SK-N-SH (cell line): Measurements from ENCODE around the gene LRRC15. TPM values are rescaled to one million over a fixed set of nuclear protein-coding genes. Genes with fewer than 3 reads are reported as not detected.
A peak's percentile ranks its signal among the peaks of the same experiment; 100 is the strongest.

Source experiments
- CTCF ChIA-PET: fragments of 300-600, 350-600 bp; formaldehyde crosslinking; extraction: SDS; loops from one replicate; lab custom pipeline; 2021; lab: Yijun Ruan, JAX
- POLR2A ChIA-PET: fragments of 350-600 bp; sonication (Branson Sonifier 250); formaldehyde crosslinking; extraction: SDS; loops from one replicate; lab custom pipeline; 2020; ENCODE audit warnings: antibody characterized with exemption, inconsistent platforms; lab: Yijun Ruan, JAX
- DNase-seq: peaks from one replicate; pipeline ENCODE4 v3.0.0; 2012
- H2AFZ ChIP-seq: fragments of 200-600 bp; sonication (generic); 2 replicates; pipeline ENCODE4 v1.8.1; 2016; ENCODE audit warnings: antibody characterized with exemption, mild to moderate bottlenecking, low read depth
- H3F3A ChIP-seq: fragments of 200-600 bp; sonication (generic); replicated peaks from 2 replicates; pipeline ENCODE3; 2016; ENCODE audit warnings: antibody characterized with exemption, mild to moderate bottlenecking; ENCODE audit not compliant: insufficient read depth
- H3K27ac ChIP-seq, 2 experiments: fragments of 200-500 bp in 1 of 2; fragments of 200-600 bp in 1 of 2; sonication (Bioruptor generic) in 1 of 2; sonication (generic), shearing (Covaris generic) in 1 of 2; 2 replicates each; pipeline versions ENCODE4 v1.5.1 to v1.6.1; 2014 to 2016; ENCODE audit warnings: low read depth in 2 of 2, inconsistent platforms in 1 of 2, low read length in 1 of 2, mild to moderate bottlenecking in 1 of 2, mixed read lengths in 1 of 2
- H3K27me3 ChIP-seq: fragments of 200-600 bp; sonication (generic), shearing (Covaris generic); 2 replicates; pipeline ENCODE4 v1.6.1; 2016; ENCODE audit warnings: mixed run types; ENCODE audit not compliant: insufficient read depth
- H3K36me3 ChIP-seq, 2 experiments: fragments of 200-500 bp in 1 of 2; fragments of 200-600 bp in 1 of 2; sonication (Bioruptor generic) in 1 of 2; sonication (generic) in 1 of 2; replicated peaks in 1 of 2; 2 replicates each; pipeline versions ENCODE3 to v1.5.1; 2014 to 2016; ENCODE audit warnings: low read length in 1 of 2, mild to moderate bottlenecking in 1 of 2; ENCODE audit not compliant: insufficient read depth in 2 of 2, control insufficient read depth in 1 of 2
- H3K4me1 ChIP-seq, 2 experiments: fragments of 200-500 bp in 1 of 2; fragments of 200-600 bp in 1 of 2; sonication (Bioruptor generic) in 1 of 2; sonication (generic), shearing (Covaris generic) in 1 of 2; 2 replicates each; pipeline versions ENCODE4 v1.5.1 to v1.6.1; 2014 to 2016; ENCODE audit warnings: low read depth in 1 of 2, low read length in 1 of 2, mixed run types in 1 of 2; ENCODE audit not compliant: insufficient read depth in 2 of 2, control insufficient read depth in 1 of 2
- H3K4me2 ChIP-seq: fragments of 200-600 bp; sonication (generic), shearing (Covaris generic); 2 replicates; pipeline ENCODE4 v1.6.1; 2017; ENCODE audit warnings: mixed run types
- H3K4me3 ChIP-seq, 2 experiments: fragments of 200-500 bp in 1 of 2; fragments of 200-600 bp in 1 of 2; sonication (Bioruptor generic) in 1 of 2; sonication (generic), shearing (Covaris generic) in 1 of 2; 2 replicates each; pipeline versions ENCODE4 v1.5.1 to v1.8.1; 2014 to 2016; ENCODE audit warnings: low read depth in 2 of 2, inconsistent platforms in 1 of 2, low read length in 1 of 2, mild to moderate bottlenecking in 1 of 2, mixed read lengths in 1 of 2, moderate library complexity in 1 of 2
- H3K79me2 ChIP-seq: fragments of 200-600 bp; sonication (generic); 2 replicates; pipeline ENCODE4 v1.8.1; 2017; ENCODE audit warnings: mild to moderate bottlenecking; ENCODE audit not compliant: insufficient read depth
- H3K9ac ChIP-seq: fragments of 200-600 bp; sonication (generic); 2 replicates; pipeline ENCODE4 v1.6.1; 2017; ENCODE audit warnings: mixed run types
- H3K9me2 ChIP-seq: fragments of 200-600 bp; sonication (generic); 2 replicates; pipeline ENCODE4 v1.6.1; 2017; ENCODE audit warnings: mixed run types
- H3K9me3 ChIP-seq: fragments of 200-600 bp; sonication (generic); 2 replicates; pipeline ENCODE4 v1.6.1; 2017; ENCODE audit warnings: mixed run types, mild to moderate bottlenecking, moderate library complexity
- H4K20me1 ChIP-seq: fragments of 200-600 bp; sonication (generic); 2 replicates; pipeline ENCODE4 v1.6.1; 2017; ENCODE audit warnings: mild to moderate bottlenecking, mixed run types; ENCODE audit not compliant: insufficient read depth
- CHD2 ChIP-seq: fragments of 150-350 bp; IDR thresholded peaks from 2 replicates; pipeline ENCODE4 v1.6.1; 2018; ENCODE audit warnings: low read length; ENCODE audit not compliant: partially characterized antibody
- ELF1 ChIP-seq: IDR thresholded peaks from 2 replicates; pipeline ENCODE4 v1.4.0; 2012
- EP300 ChIP-seq, 2 experiments: IDR thresholded peaks; 2 replicates each; pipeline versions ENCODE4 v1.4.0 to v1.6.1; 2012; ENCODE audit warnings: borderline replicate concordance in 1 of 2, low read depth in 1 of 2, low read length in 1 of 2
- EZH2phosphoT487 ChIP-seq: fragments of 200-600 bp; sonication (generic); IDR thresholded peaks from 2 replicates; pipeline ENCODE4 v1.6.1; 2017; ENCODE audit warnings: low read depth, mixed run types, mild to moderate bottlenecking, antibody characterized with exemption, moderate library complexity, borderline replicate concordance
- FOXJ3 ChIP-seq: sonication (generic); formaldehyde crosslinking; IDR thresholded peaks from 2 replicates; pipeline ENCODE4 v1.5.1; 2020; ENCODE audit warnings: mild to moderate bottlenecking, missing genetic modification reagents
- FOXM1 ChIP-seq: IDR thresholded peaks from 2 replicates; pipeline ENCODE4 v1.4.0; 2012; ENCODE audit warnings: low read depth, mild to moderate bottlenecking
- MXI1 ChIP-seq: IDR thresholded peaks from 2 replicates; pipeline ENCODE4 v1.6.1; 2012; ENCODE audit warnings: mild to moderate bottlenecking, low read depth, low read length, improper control_type of control experiment
- NFIC ChIP-seq: IDR thresholded peaks from 2 replicates; pipeline ENCODE4 v1.4.0; 2012; ENCODE audit warnings: borderline replicate concordance
- NRF1 ChIP-seq: IDR thresholded peaks from 2 replicates; pipeline ENCODE4 v1.6.1; 2012; ENCODE audit warnings: low read depth, mild to moderate bottlenecking, low read length
- POLR2AphosphoS5 ChIP-seq: IDR thresholded peaks from 2 replicates; pipeline ENCODE4 v1.6.1; 2012; ENCODE audit warnings: low read depth, low read length
- RAD21 ChIP-seq: IDR thresholded peaks from 2 replicates; pipeline ENCODE4 v1.6.1; 2012; ENCODE audit warnings: mild to moderate bottlenecking, low read length
- RCOR1 ChIP-seq: fragments of 150-350 bp; IDR thresholded peaks from 2 replicates; pipeline ENCODE4 v1.6.1; 2017; ENCODE audit warnings: antibody characterized with exemption, low read length
- RFX5 ChIP-seq: IDR thresholded peaks from 2 replicates; pipeline ENCODE4 v1.6.1; 2012; ENCODE audit warnings: mild to moderate bottlenecking, improper control_type of control experiment, low read length
- RXRA ChIP-seq: IDR thresholded peaks from 2 replicates; pipeline ENCODE4 v1.4.0; 2012; ENCODE audit warnings: low read depth, mild to moderate bottlenecking, borderline replicate concordance
- SMC3 ChIP-seq: IDR thresholded peaks from 2 replicates; pipeline ENCODE4 v1.6.1; 2012; ENCODE audit warnings: low read depth, low read length, improper control_type of control experiment
- TAF1 ChIP-seq: IDR thresholded peaks from 2 replicates; pipeline ENCODE4 v1.6.1; 2012; ENCODE audit warnings: low read depth, mild to moderate bottlenecking, low read length, moderate library complexity, borderline replicate concordance
- TCF12 ChIP-seq: IDR thresholded peaks from 2 replicates; pipeline ENCODE4 v1.4.0; 2012
- TEAD4 ChIP-seq: IDR thresholded peaks from 2 replicates; pipeline ENCODE4 v1.4.0; 2012; ENCODE audit warnings: mild to moderate bottlenecking, borderline replicate concordance; ENCODE audit not compliant: insufficient read depth
- WGBS: methylation state at CpG from one replicate; pipeline ENCODE4 v1.1.6; 2017; ENCODE audit warnings: low lambda C conversion rate; 5-methylcytosine and 5-hydroxymethylcytosine counted together
- polyA plus RNA-seq, 3 experiments: library from polyadenylated mRNA; depleted of rRNA; stranded (reverse); fragments of >200 nt; gene quantifications; 2 replicates each; pipeline ENCODE4 v1.2.3, GENCODE V29; 2012
- TF ChIP-seq, protein P1 (sequence below): fragments of 200-600 bp; sonication (generic); IDR thresholded peaks from 2 replicates; pipeline ENCODE4 v1.6.1; 2017; ENCODE audit warnings: antibody characterized with exemption, mild to moderate bottlenecking, moderate library complexity
- TF ChIP-seq, protein P2 (sequence below): IDR thresholded peaks from 2 replicates; pipeline ENCODE4 v1.4.0; 2012; ENCODE audit warnings: low read depth
- TF ChIP-seq, protein P3 (sequence below): IDR thresholded peaks from 2 replicates; pipeline ENCODE4; 2012

The LRRC15 gene
- polyA plus RNA-seq, 1 of the 3 experiments (the other 2 are of a cell fraction): 0.02 TPM

DNA sequence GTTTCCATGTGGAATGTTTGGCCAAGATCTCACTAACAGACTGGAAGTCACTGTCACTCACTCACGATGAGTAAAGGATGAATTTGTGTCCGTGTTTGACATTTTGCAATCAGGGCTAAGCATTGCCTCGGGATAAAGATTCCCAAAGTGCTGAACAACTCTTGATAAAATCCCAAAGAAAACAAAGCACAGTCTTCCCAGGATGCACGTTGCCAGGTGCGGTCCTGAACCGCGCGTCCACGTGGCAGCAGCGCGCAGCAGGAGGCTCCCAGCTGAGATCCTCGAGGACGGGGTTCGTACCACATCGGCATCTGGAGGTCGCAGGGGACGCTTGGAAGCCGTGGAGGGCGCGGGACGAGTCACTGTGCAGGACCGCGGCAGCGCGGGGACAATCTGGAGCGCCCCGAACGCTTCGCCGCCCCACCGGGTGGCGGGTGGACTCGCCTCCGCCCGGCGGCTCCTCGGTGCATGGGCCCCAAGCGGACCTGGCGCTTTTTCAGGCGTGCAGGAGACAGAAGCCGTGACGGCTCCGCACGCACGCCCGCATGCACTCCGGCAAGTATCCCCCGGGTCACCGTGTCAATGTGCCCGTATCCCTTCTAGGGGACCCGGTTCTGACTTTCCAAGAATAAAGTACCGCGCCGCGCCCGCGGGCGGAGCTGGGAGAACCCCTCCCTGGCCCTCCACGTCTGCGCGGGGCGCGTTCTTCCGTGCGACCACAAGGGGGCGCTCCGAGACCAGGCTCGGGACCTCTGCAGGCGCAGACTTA lies 36.1 kb downstream of the LRRC15 start:
- Histone ChIP-seq H3K79me2 (no peaks in the 10 kb centered on the region), H3K27me3 (no peaks in the 10 kb centered on the region), H3K9me3 (no peaks in the 10 kb centered on the region), H3K4me1 (peaks cover 5 to 35% of the 10 kb centered on the region in 2 experiments; a peak in 2 of 4 replicates), H3K4me3 (peak overlapping the region; percentile 53 to 59), H3K9me2 (no peaks in the 10 kb centered on the region), H4K20me1 (no peaks in the 10 kb centered on the region), H3K36me3 (no peaks in the 10 kb centered on the region), H3K27ac (no peak overlapping the region), H3F3A (peaks cover 5% of the 10 kb centered on the region), H3K4me2 (peak overlapping the region; percentile 78; the same call in 1 of the 2 replicates), H2AFZ (peak overlapping the region; percentile 87), H3K9ac (no peak overlapping the region)
- TF ChIP-seq, protein P1, sequence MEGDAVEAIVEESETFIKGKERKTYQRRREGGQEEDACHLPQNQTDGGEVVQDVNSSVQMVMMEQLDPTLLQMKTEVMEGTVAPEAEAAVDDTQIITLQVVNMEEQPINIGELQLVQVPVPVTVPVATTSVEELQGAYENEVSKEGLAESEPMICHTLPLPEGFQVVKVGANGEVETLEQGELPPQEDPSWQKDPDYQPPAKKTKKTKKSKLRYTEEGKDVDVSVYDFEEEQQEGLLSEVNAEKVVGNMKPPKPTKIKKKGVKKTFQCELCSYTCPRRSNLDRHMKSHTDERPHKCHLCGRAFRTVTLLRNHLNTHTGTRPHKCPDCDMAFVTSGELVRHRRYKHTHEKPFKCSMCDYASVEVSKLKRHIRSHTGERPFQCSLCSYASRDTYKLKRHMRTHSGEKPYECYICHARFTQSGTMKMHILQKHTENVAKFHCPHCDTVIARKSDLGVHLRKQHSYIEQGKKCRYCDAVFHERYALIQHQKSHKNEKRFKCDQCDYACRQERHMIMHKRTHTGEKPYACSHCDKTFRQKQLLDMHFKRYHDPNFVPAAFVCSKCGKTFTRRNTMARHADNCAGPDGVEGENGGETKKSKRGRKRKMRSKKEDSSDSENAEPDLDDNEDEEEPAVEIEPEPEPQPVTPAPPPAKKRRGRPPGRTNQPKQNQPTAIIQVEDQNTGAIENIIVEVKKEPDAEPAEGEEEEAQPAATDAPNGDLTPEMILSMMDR: peak; percentile 95
- TF ChIP-seq CHD2 (peak; percentile 19), NRF1 (peak; percentile 47), RAD21 (peak; percentile 98), SMC3 (peak; percentile 91), RCOR1 (peak; percentile 71), MXI1 (peak; percentile 63), FOXM1 (no peak), TEAD4 (no peak)
- TF ChIP-seq, protein P2, sequence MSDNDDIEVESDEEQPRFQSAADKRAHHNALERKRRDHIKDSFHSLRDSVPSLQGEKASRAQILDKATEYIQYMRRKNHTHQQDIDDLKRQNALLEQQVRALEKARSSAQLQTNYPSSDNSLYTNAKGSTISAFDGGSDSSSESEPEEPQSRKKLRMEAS: peak; percentile 49; the same call in 1 of the 2 replicates
- peak; percentile 90 for DNase-seq
- WGBS: 46% methylated on average over 8 of the region's 69 CpGs
- POLR2A ChIA-PET: interaction anchor here (1.9 kb wide), 1 partner anchor 74 kb away, joined by 6 read pairs; no protein-coding TSS in a partner anchor
- CTCF ChIA-PET: interaction anchor here (0.6 to 18.8 kb wide), 49 partner anchors 8 to 672 kb away, joined by 3 to 326 read pairs (median 4); partner anchors contain the start of genes CPN2, GP5 and LSG1

DNA sequence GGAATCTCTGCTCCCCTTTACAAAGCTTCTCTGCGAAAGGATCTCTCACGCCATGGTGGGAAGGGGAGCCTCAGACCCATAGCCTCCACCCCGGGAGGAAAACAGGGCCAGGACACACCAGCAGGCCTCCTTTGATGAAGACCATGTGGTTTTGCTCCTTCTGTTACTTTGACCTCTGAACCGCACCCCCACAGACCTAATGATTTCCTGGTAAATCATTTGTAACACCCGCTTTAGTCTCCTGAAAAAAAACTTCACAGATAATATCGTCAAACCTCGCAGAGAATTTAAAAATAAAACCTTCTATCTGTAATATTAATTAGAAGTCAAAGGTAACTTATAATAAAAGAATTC lies 36.7 kb downstream of the LRRC15 start:
- Histone ChIP-seq H3K79me2 (no peaks in the 10 kb centered on the region), H3K9ac (no peak overlapping the region), H2AFZ (peak overlapping the region; percentile 87; the same call in 1 of the 2 replicates), H3K27ac (no peak overlapping the region), H4K20me1 (no peaks in the 10 kb centered on the region), H3K27me3 (no peaks in the 10 kb centered on the region), H3K9me2 (no peaks in the 10 kb centered on the region), H3K9me3 (no peaks in the 10 kb centered on the region), H3K36me3 (no peaks in the 10 kb centered on the region), H3K4me1 (peaks cover 5 to 30% of the 10 kb centered on the region in 2 experiments; a peak in 2 of 4 replicates), H3F3A (peaks cover 11% of the 10 kb centered on the region), H3K4me2 (no peak overlapping the region), H3K4me3 (no peak overlapping the region)
- no peak for DNase-seq
- ChIA-PET POLR2A (no interaction called here), CTCF (interaction anchor here (0.9 to 18.8 kb wide), 19 partner anchors 8 to 548 kb away, joined by 3 to 326 read pairs (median 5); partner anchors contain the start of genes GP5 and LSG1)
- WGBS: 93% methylated on average over 5 of the region's 7 CpGs
- TF ChIP-seq, protein P1: no peak
- TF ChIP-seq EZH2phosphoT487: no peak
- TF ChIP-seq FOXJ3 (CRISPR knock-in tag): no peak
- no peak for TF ChIP-seq NFIC
- no peak for TF ChIP-seq POLR2AphosphoS5
- TF ChIP-seq, protein P3, sequence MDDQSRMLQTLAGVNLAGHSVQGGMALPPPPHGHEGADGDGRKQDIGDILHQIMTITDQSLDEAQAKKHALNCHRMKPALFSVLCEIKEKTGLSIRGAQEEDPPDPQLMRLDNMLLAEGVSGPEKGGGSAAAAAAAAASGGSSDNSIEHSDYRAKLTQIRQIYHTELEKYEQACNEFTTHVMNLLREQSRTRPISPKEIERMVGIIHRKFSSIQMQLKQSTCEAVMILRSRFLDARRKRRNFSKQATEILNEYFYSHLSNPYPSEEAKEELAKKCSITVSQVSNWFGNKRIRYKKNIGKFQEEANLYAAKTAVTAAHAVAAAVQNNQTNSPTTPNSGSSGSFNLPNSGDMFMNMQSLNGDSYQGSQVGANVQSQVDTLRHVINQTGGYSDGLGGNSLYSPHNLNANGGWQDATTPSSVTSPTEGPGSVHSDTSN: no peak
- TF ChIP-seq CHD2: no peak
- TF ChIP-seq ELF1: no peak
- no peak for TF ChIP-seq MXI1
- TF ChIP-seq RFX5: no peak
- TF ChIP-seq RCOR1: no peak
- no peak for TF ChIP-seq EP300 (IDR thresholded peaks at IDR 0.05; ENCODE audit: borderline replicate concordance in 1 of 2, low read depth in 1 of 2, low read length in 1 of 2)
- TF ChIP-seq TAF1: no peak
- no peak for TF ChIP-seq RAD21
- TF ChIP-seq, protein P2: no peak
- no peak for TF ChIP-seq TCF12
- no peak for TF ChIP-seq NRF1
- TF ChIP-seq RXRA: no peak
